Naive thymus-derived CD4-positive, alpha-beta T cell (primary cell): ENCODE data around the gene PLA1A. TPM values are rescaled to one million over a fixed set of nuclear protein-coding genes. Genes with fewer than 3 reads are reported as not detected.
A peak's percentile ranks its signal among the peaks of the same experiment; 100 is the strongest.
"Not testable (repeated sequence)": the region's sequence is repeated elsewhere in the genome, so short reads cannot be mapped to it uniquely, and the experiment has no call there.

Experiments
- ATAC-seq: fragments of 150-1000 bp; cut with Tn5 transposase; 2 replicates; pipeline ENCODE4 v1.10.0; 2021; ENCODE audit warnings: mild to moderate bottlenecking, moderate library complexity
- CTCF ChIA-PET: fragments of 350-600 bp; sonication (Branson Sonifier 250); formaldehyde crosslinking; loops from one replicate; lab custom pipeline; 2021; ENCODE audit warnings: antibody characterized with exemption; lab: Charles Lee
- POLR2A ChIA-PET: fragments of 350-600 bp; sonication (Branson Sonifier 250); formaldehyde crosslinking; loops from one replicate; lab custom pipeline; 2021; ENCODE audit warnings: antibody characterized with exemption, inconsistent platforms; lab: Charles Lee
- DNase-seq, 9 donors: peaks; one replicate each; pipeline versions ENCODE4 v3.0.0 to v3.0.0-alpha.2; 2020 to 2022; ENCODE audit warnings: mixed read lengths in 1 of 9
- H3K27ac ChIP-seq: one replicate; pipeline ENCODE4 v1.7.0; 2013; ENCODE audit warnings: mild to moderate bottlenecking, low read depth, low read length, moderate library complexity
- H3K27me3 ChIP-seq, 2 donors: one replicate each; pipeline ENCODE4 v1.7.0; 2013; ENCODE audit warnings: low read length in 2 of 2, mild to moderate bottlenecking in 2 of 2, moderate library complexity in 2 of 2; ENCODE audit not compliant: control insufficient read depth in 2 of 2, insufficient read depth in 2 of 2
- H3K36me3 ChIP-seq, 3 experiments: 1 replicate in 2 of 3; 2 replicates in 1 of 3; pipeline ENCODE4 v1.7.0; 2013; ENCODE audit warnings: low read length in 3 of 3, mild to moderate bottlenecking in 3 of 3, moderate library complexity in 1 of 3; ENCODE audit not compliant: insufficient read depth in 3 of 3, control insufficient read depth in 2 of 3
- H3K4me1 ChIP-seq, 2 donors: one replicate each; pipeline ENCODE4 v1.7.0; 2013; ENCODE audit warnings: low read length in 2 of 2, mild to moderate bottlenecking in 2 of 2, moderate library complexity in 1 of 2; ENCODE audit not compliant: control insufficient read depth in 2 of 2, insufficient read depth in 2 of 2
- H3K4me3 ChIP-seq: 2 replicates; pipeline ENCODE4 v1.7.0; 2013; ENCODE audit warnings: mild to moderate bottlenecking, low read length
- H3K9me3 ChIP-seq, 3 experiments: 1 replicate in 2 of 3; 2 replicates in 1 of 3; pipeline ENCODE4 v1.7.0; 2013; ENCODE audit warnings: low read length in 3 of 3; ENCODE audit not compliant: control insufficient read depth in 2 of 3
- H3K27ac Mint-ChIP-seq, 9 donors: one replicate each; pipeline ENCODE4 v1.8.0; 2020 to 2022; ENCODE audit warnings: mixed read lengths in 9 of 9, mild to moderate bottlenecking in 8 of 9, moderate library complexity in 5 of 9, inconsistent platforms in 2 of 9
- H3K27me3 Mint-ChIP-seq, 5 donors: one replicate each; pipeline ENCODE4 v1.8.0; 2021 to 2022; ENCODE audit warnings: mixed read lengths in 5 of 5, mild to moderate bottlenecking in 1 of 5
- H3K36me3 Mint-ChIP-seq, 5 donors: one replicate each; pipeline ENCODE4 v1.8.0; 2020 to 2022; ENCODE audit warnings: mixed read lengths in 5 of 5, mild to moderate bottlenecking in 3 of 5, inconsistent platforms in 1 of 5
- H3K4me1 Mint-ChIP-seq, 7 donors: one replicate each; pipeline ENCODE4 v1.8.0; 2020 to 2022; ENCODE audit warnings: mixed read lengths in 7 of 7, mild to moderate bottlenecking in 3 of 7, inconsistent platforms in 1 of 7
- H3K4me3 Mint-ChIP-seq, 10 donors: one replicate each; pipeline ENCODE4 v1.8.0; 2020 to 2022; ENCODE audit warnings: mild to moderate bottlenecking in 10 of 10, mixed read lengths in 10 of 10, moderate library complexity in 6 of 10, inconsistent platforms in 2 of 10
- H3K9me3 Mint-ChIP-seq, 11 donors: one replicate each; pipeline ENCODE4 v1.8.0; 2020 to 2022; ENCODE audit warnings: mixed read lengths in 11 of 11, mild to moderate bottlenecking in 4 of 11, inconsistent platforms in 1 of 11, moderate library complexity in 1 of 11
- intact Hi-C, 2 donors: fragments of 100-400 bp; cut with micrococcal nuclease; formaldehyde crosslinking; loops; one replicate each; pipeline ENCODE4 v1.15.1; 2023
- polyA plus RNA-seq, 2 donors: library from polyadenylated mRNA; unstranded; fragments of 300-500 nt; fragmentation: Illumina TruSeq; gene quantifications; one replicate each; pipeline ENCODE4 v1.2.3, GENCODE V29; 2021
- total RNA-seq, 6 experiments: library from RNA in 5 of 6; stranded (reverse) in 5 of 6; gene quantifications; 1 replicate in 5 of 6; 2 replicates in 1 of 6; pipeline ENCODE4 v1.2.3 and lab custom pipeline; 2021 to 2026

The PLA1A gene
- total and polyA plus RNA-seq, 7 experiments from 2014 or later = 0.73 TPM; not detected in 6

DNA sequence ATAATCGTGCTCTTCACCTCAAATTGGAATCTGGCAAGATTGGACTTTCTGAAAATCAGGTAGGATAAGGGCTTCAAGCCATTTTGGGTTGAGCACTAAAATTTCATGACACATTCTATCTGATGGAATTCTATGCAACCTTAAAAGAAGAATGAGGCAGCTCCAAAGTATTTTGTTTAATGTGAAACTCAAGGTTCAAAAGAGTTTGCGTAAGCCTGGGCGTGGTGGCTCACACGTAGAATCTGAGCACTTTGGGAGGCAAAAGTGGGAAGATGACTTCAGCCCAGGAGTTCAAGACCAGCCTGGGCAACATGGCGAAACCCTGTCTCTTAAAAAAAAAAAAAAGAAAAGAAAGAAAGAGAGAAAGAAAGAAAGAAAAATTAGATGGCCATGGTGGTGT, 3.6 kb upstream of the PLA1A start:
- Mint-ChIP-seq H3K27me3 (peaks cover 6 to 19% (median 12%) of the 10 kb centered on the region in 5 donors), H3K9me3 (peaks cover 0 to 10% (median 0%) of the 10 kb centered on the region in 11 donors), H3K36me3 (peaks cover 0 to 9% (median 0%) of the 10 kb centered on the region in 5 donors), H3K4me1 (peaks cover 0 to 21% (median 0%) of the 10 kb centered on the region in 7 donors), H3K4me3 (no peak overlapping the region), H3K27ac (no peak overlapping the region)
- Histone ChIP-seq H3K4me3 (no peak overlapping the region), H3K27ac (no peak overlapping the region), H3K4me1 (no peaks in the 10 kb centered on the region), H3K9me3 (no peaks in the 10 kb centered on the region), H3K36me3 (no peaks in the 10 kb centered on the region), H3K27me3 (no peaks in the 10 kb centered on the region)
- ATAC-seq = no peak
- POLR2A ChIA-PET = no interaction called here
- CTCF ChIA-PET = no interaction called here
- intact Hi-C loops = no loop called here
- no peak for DNase-seq

DNA sequence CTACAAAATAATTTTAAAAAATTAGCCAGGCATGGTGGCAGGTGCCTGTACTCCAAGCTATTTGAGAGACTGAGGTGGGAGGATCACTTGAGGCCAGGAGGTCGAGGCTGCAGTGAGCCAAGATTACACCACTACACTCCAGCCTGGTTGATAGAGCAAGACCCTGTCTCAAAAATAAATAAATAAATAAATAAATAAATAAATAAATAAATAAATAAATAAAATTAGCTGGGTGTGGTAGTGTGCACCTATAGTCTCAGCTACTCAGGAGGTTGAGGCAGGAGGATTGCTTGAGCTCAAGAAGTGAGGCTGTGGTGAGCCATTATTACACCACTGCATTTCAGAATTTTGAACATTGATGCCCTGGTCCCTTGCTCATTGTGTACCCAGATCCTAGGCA, 2.8 kb upstream of the PLA1A start:
- H3K36me3 Mint-ChIP-seq, H3K9me3 ChIP-seq, H3K9me3 Mint-ChIP-seq, POLR2A ChIA-PET, CTCF ChIA-PET, H3K4me3 Mint-ChIP-seq, H3K4me3 ChIP-seq, H3K27ac ChIP-seq, DNase-seq, H3K27ac Mint-ChIP-seq, H3K36me3 ChIP-seq, H3K27me3 ChIP-seq, intact Hi-C loops, ATAC-seq, H3K4me1 ChIP-seq: not testable (repeated sequence)
- peaks cover 0 to 25% (median 0%) of the 10 kb centered on the region in 7 donors for H3K4me1 Mint-ChIP-seq
- H3K27me3 Mint-ChIP-seq = peaks cover 5 to 16% (median 7%) of the 10 kb centered on the region in 5 donors

DNA sequence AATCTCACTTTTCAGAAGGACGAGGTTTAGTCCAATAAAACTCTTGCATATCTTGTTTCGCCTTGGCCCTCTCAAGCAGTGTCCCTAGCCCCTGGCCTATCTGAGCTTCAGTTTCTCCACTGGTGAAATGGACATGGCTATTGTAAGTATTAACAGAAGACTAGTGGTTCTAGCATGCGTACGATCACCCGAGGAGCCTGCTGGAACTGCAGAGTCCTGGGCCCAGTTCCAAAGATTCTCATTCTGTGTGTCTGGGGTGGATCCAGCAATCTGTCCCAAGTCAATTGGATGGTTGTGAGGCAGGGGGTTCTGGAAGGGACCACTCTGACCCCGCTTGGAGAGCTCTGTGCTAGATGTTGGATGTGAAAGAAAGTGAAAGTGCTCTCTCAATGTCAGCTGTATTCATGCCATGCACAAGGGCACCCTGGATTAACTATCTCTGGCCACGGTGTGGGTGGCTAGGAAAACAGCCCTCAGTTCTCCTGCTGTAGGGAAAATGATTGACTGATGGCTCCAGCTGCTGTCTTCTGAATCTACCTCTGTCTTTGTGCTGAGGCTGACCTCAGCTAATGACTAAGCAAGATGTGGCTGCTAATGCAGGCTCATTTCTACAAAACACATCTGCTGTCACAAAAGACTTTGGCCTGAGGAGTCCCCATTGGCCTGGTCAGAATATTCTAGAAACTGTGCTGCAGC, 1.9 kb upstream of the PLA1A start:
- Mint-ChIP-seq H3K27ac (no peak overlapping the region), H3K36me3 (no peaks in the 10 kb centered on the region), H3K27me3 (peaks cover 0 to 12% (median 3%) of the 10 kb centered on the region in 5 donors), H3K4me3 (no peak overlapping the region), H3K9me3 (peaks cover 0 to 3% (median 0%) of the 10 kb centered on the region in 11 donors), H3K4me1 (peaks cover 0 to 30% (median 0%) of the 10 kb centered on the region in 7 donors)
- Histone ChIP-seq H3K27ac (no peak overlapping the region), H3K36me3 (no peaks in the 10 kb centered on the region), H3K27me3 (no peaks in the 10 kb centered on the region), H3K9me3 (no peaks in the 10 kb centered on the region), H3K4me1 (no peaks in the 10 kb centered on the region), H3K4me3 (no peak overlapping the region)
- ChIA-PET CTCF (no interaction called here), POLR2A (no interaction called here)
- no peak for DNase-seq
- intact Hi-C loops = no loop called here
- ATAC-seq = no peak

DNA sequence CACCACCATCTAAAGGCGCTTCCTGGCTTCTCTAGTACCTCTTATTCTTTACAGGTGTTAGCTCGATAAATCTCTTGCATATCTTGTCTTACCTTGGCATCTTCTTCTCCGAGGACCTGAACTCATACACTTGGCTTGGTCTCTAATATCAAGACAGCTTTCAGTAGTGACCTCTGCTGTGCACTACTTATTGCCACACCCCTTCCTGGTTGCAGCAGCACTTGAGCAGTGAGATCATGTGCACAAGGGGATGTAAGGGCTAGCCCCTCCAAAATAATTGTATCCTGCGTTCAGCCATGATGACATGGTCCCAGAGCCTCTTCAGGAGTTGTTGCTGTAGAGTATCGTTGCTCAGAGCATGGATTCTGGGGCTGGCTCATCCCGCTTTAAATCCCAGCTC, 1.3 kb upstream of the PLA1A start:
- Mint-ChIP-seq H3K4me3 (no peak overlapping the region), H3K27ac (no peak overlapping the region), H3K4me1 (peaks cover 0 to 33% (median 0%) of the 10 kb centered on the region in 7 donors), H3K36me3 (no peaks in the 10 kb centered on the region), H3K27me3 (peaks cover 0 to 12% (median 3%) of the 10 kb centered on the region in 5 donors), H3K9me3 (peaks cover 0 to 2% (median 0%) of the 10 kb centered on the region in 11 donors)
- Histone ChIP-seq H3K9me3 (no peaks in the 10 kb centered on the region), H3K27me3 (no peaks in the 10 kb centered on the region), H3K4me3 (no peak overlapping the region), H3K36me3 (no peaks in the 10 kb centered on the region), H3K4me1 (no peaks in the 10 kb centered on the region), H3K27ac (no peak overlapping the region)
- CTCF ChIA-PET = no interaction called here
- POLR2A ChIA-PET = no interaction called here
- intact Hi-C loops = no loop called here
- no peak for ATAC-seq
- DNase-seq = no peak

DNA sequence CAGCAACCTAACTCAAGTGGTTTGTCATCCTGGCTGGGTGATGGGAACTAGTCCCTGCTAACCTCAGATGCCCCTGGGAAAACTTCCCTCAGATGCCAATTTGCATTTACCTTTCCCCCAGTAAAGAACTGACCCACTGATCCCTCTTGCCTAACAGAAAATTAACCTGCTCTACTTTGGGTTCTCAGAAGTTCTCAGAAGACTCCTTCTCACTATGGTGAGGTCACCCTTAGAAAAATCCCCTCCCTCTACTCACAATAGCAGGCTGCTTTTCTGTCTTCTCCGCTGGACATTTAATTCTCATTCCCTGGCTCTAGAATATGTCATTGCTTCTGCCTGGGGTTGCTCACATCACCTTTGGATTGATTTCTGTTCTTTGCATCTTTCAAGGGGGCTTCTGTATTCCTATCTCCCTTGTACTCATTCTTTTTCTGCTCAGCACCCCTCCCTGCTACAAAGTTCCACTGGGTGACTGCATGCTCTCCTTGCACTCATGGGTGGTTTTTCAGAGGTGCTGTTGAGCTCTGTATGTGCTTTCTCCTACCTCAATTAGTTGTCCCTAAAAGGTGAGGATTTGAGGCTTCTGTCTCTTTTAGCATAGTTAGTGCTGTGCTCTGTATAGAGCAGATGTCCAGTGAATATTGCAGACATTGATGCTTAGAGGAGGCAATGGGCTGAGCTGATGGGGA, 869 bp downstream of the PLA1A start:
- CTCF ChIA-PET = no interaction called here

DNA sequence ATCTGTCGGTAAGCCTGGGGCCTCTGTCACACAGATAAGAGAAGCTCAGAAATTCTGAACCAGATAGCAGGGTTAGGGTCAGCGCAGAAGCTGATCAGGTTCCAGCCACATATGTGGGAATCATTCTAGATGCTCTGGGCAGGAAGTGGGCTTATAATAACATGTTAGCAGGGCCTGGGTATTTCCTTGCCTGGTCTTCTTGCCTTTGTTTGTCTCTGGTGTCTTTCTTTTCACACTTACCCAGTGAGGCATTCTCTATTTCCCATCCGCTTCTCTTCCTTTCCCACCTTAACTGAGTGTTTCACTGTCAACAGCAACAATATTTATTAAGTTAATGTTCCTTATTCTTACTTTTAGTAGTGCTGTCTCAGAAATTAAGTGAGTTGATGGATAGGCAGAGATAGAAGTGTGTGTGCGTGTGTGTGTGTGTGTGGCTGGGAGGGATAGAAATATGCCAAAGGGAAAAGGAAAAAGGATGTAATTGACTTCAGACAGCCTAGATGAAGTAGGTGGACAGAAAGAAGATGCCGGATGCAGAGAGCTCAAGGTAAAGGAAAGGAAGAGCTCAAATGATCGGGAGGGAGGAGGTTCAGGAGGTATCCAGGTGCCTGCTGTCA, 2.0 kb downstream of the PLA1A start:
- no peak overlapping the region for H3K4me3 ChIP-seq
- ChIA-PET CTCF (no interaction called here), POLR2A (no interaction called here)
- no peaks in the 10 kb centered on the region for H3K9me3 ChIP-seq
- Mint-ChIP-seq H3K4me3 (no peak overlapping the region), H3K36me3 (no peaks in the 10 kb centered on the region), H3K27ac (peak overlapping the region in 1 of 9 donors; percentile 16), H3K9me3 (peaks cover 0 to 2% (median 0%) of the 10 kb centered on the region in 11 donors), H3K27me3 (peaks cover 0 to 4% (median 0%) of the 10 kb centered on the region in 5 donors), H3K4me1 (peaks cover 0 to 36% (median 1%) of the 10 kb centered on the region in 7 donors)
- no peaks in the 10 kb centered on the region for H3K27me3 ChIP-seq
- no peaks in the 10 kb centered on the region for H3K4me1 ChIP-seq
- intact Hi-C loops = loop anchor here in 1 of 2 donors (2.0 kb wide), 1 partner anchor 77 kb away; the partner anchor contains the start of gene COX17
- DNase-seq (no peak), ATAC-seq (no peak)
- no peaks in the 10 kb centered on the region for H3K36me3 ChIP-seq
- H3K27ac ChIP-seq = no peak overlapping the region

More for the DNA sequence above, 869 bp downstream of the PLA1A start:
- ATAC-seq (no peak), DNase-seq (no peak)
- no peaks in the 10 kb centered on the region for H3K36me3 ChIP-seq
- Mint-ChIP-seq H3K4me1 (peaks cover 0 to 33% (median 1%) of the 10 kb centered on the region in 7 donors), H3K4me3 (no peak overlapping the region), H3K27ac (no peak overlapping the region), H3K36me3 (no peaks in the 10 kb centered on the region), H3K27me3 (peaks cover 0 to 4% (median 0%) of the 10 kb centered on the region in 5 donors), H3K9me3 (peaks cover 0 to 2% (median 0%) of the 10 kb centered on the region in 11 donors)
- H3K27me3 ChIP-seq = no peaks in the 10 kb centered on the region
- intact Hi-C loops = no loop called here
- H3K27ac ChIP-seq = no peak overlapping the region
- no peaks in the 10 kb centered on the region for H3K9me3 ChIP-seq
- POLR2A ChIA-PET = no interaction called here
- H3K4me1 ChIP-seq = no peaks in the 10 kb centered on the region
- H3K4me3 ChIP-seq = no peak overlapping the region
